Measurements from ENCODE around the gene AK8.

Gene AK8

GRCh38 chr9:132756214-132756845 is 121.8 kb downstream of the AK8 start:
- TF ChIP-seq ZNF70 (CRISPR knock-in tag; IDR thresholded peaks at IDR 0.05) (no peak), ISL1 (CRISPR knock-in tag; IDR thresholded peaks at IDR 0.05) (no peak), TOX (CRISPR knock-in tag; IDR thresholded peaks at IDR 0.05; ENCODE audit: borderline replicate concordance) (no peak), ZNF8 (CRISPR knock-in tag; IDR thresholded peaks at IDR 0.05) (no peak), CREB5 (CRISPR knock-in tag; IDR thresholded peaks at IDR 0.05; ENCODE audit: low read depth) (no peak)
- no peak for ATAC-seq

- no peak for TF ChIP-seq ZC3H10 (CRISPR knock-in tag; IDR thresholded peaks at IDR 0.05)
- no peak for TF ChIP-seq TOX (CRISPR knock-in tag; IDR thresholded peaks at IDR 0.05; ENCODE audit: borderline replicate concordance)
- TF ChIP-seq PPARA (CRISPR knock-in tag; IDR thresholded peaks at IDR 0.05; ENCODE audit: borderline replicate concordance) = no peak
- no peak for TF ChIP-seq ZFP30 (CRISPR knock-in tag; IDR thresholded peaks at IDR 0.05)
- no peak for TF ChIP-seq OSR1 (CRISPR knock-in tag; IDR thresholded peaks at IDR 0.05)
- TF ChIP-seq SNAI2 (CRISPR knock-in tag; IDR thresholded peaks at IDR 0.05) = no peak
- TF ChIP-seq POU6F1 (CRISPR knock-in tag; IDR thresholded peaks at IDR 0.05; ENCODE audit: borderline replicate concordance, low read depth) = no peak
- TF ChIP-seq BACH2 (CRISPR knock-in tag; IDR thresholded peaks at IDR 0.05; ENCODE audit: borderline replicate concordance) = no peak
- no peak for TF ChIP-seq TSHZ2 (CRISPR knock-in tag; IDR thresholded peaks at IDR 0.05)
- no peak for TF ChIP-seq ESRRG (CRISPR knock-in tag; IDR thresholded peaks at IDR 0.05)
- no peak for TF ChIP-seq CREB5 (CRISPR knock-in tag; IDR thresholded peaks at IDR 0.05; ENCODE audit: low read depth)
- no peak for TF ChIP-seq ZNF70 (CRISPR knock-in tag; IDR thresholded peaks at IDR 0.05)
- no peak for TF ChIP-seq TCF4 (CRISPR knock-in tag; IDR thresholded peaks at IDR 0.05; ENCODE audit: borderline replicate concordance)
- TF ChIP-seq CSDC2 (CRISPR knock-in tag; IDR thresholded peaks at IDR 0.05) = no peak
- TF ChIP-seq PATZ1 (CRISPR knock-in tag; IDR thresholded peaks at IDR 0.05; ENCODE audit: borderline replicate concordance) = no peak
- TF ChIP-seq ZNF565 (CRISPR knock-in tag; conservative IDR thresholded peaks at IDR 0.05; ENCODE audit: low read depth) = no peak
- TF ChIP-seq GLIS3 (CRISPR knock-in tag; IDR thresholded peaks at IDR 0.05) = no peak
- no peak for TF ChIP-seq ZFP3 (CRISPR knock-in tag; IDR thresholded peaks at IDR 0.05)
- no peak for ATAC-seq
Measured at GRCh38 chr9:132755096-132755495, 123.0 kb downstream of the AK8 start.

GRCh38 chr9:132754236-132754635 is 123.8 kb downstream of the AK8 start:
- no peak for ATAC-seq
- TF ChIP-seq PPARA (CRISPR knock-in tag; IDR thresholded peaks at IDR 0.05; ENCODE audit: borderline replicate concordance) (no peak), CSDC2 (CRISPR knock-in tag; IDR thresholded peaks at IDR 0.05) (no peak), RARB (CRISPR knock-in tag; IDR thresholded peaks at IDR 0.05) (no peak), ESRRG (CRISPR knock-in tag; IDR thresholded peaks at IDR 0.05) (no peak), ZFP3 (CRISPR knock-in tag; IDR thresholded peaks at IDR 0.05) (no peak), GLIS3 (CRISPR knock-in tag; IDR thresholded peaks at IDR 0.05) (no peak), POU6F1 (CRISPR knock-in tag; IDR thresholded peaks at IDR 0.05; ENCODE audit: borderline replicate concordance, low read depth) (no peak), ARNTL (CRISPR knock-in tag; IDR thresholded peaks at IDR 0.05; ENCODE audit: borderline replicate concordance, low read depth) (no peak), TSHZ2 (CRISPR knock-in tag; IDR thresholded peaks at IDR 0.05) (no peak), TOX (CRISPR knock-in tag; IDR thresholded peaks at IDR 0.05; ENCODE audit: borderline replicate concordance) (no peak), OSR1 (CRISPR knock-in tag; IDR thresholded peaks at IDR 0.05) (no peak)

All from SK-N-SH treated with all-trans-retinoic acid at 6 μM for 48 hours (cell line).